Caco-2 (cell line): ENCODE measurements around the gene OAS3. TPM values are rescaled to one million over a fixed set of nuclear protein-coding genes. Genes with fewer than 3 reads are reported as not detected.

Experiments used
- BruUV-seq: library from RNA; stranded (reverse); fragments of 400-500 nt; replicated peaks from 2 replicates; lab custom pipeline; 2021; lab: Mats Ljungman, UMichigan
- CTCF ChIA-PET: fragments of 300-600 bp; sonication (Branson Sonifier 250); formaldehyde crosslinking; loops from one replicate; lab custom pipeline; 2022; ENCODE audit warnings: antibody characterized with exemption; lab: Charles Lee
- POLR2A ChIA-PET: fragments of 300-600 bp; sonication (Branson Sonifier 250); formaldehyde crosslinking; loops from one replicate; lab custom pipeline; 2022; ENCODE audit warnings: antibody characterized with exemption; lab: Charles Lee
- DNase-seq, 2 experiments: peaks; one replicate each; pipeline versions ENCODE4 v3.0.0 to v3.0.0-alpha.2; 2020 to 2022
- H3K27me3 ChIP-seq: replicated peaks from 2 replicates; pipeline ENCODE4 v1.6.0; 2011; ENCODE audit warnings: low read length; ENCODE audit not compliant: control insufficient read depth, insufficient read depth
- H3K36me3 ChIP-seq: 2 replicates; pipeline ENCODE4 v1.5.1; 2011; ENCODE audit warnings: low read length; ENCODE audit not compliant: control insufficient read depth, insufficient read depth
- H3K4me1 ChIP-seq: fragments of 250-450 bp; sonication (Bioruptor Pico); 2 replicates; pipeline ENCODE4 v1.5.1; 2020; ENCODE audit warnings: mild to moderate bottlenecking
- H3K4me3 ChIP-seq: 2 replicates; pipeline ENCODE4 v1.5.1; 2011; ENCODE audit warnings: low read depth, mild to moderate bottlenecking, control low read depth, low read length
- H3K9me3 ChIP-seq: fragments of 250-450 bp; sonication (Bioruptor Pico); 2 replicates; pipeline ENCODE4 v1.5.1; 2020; ENCODE audit warnings: mild to moderate bottlenecking, moderate library complexity
- H3K27ac Mint-ChIP-seq: one replicate; pipeline ENCODE4 v1.8.0; 2022; ENCODE audit warnings: mixed read lengths; ENCODE audit not compliant: unreplicated experiment
- H3K27me3 Mint-ChIP-seq: one replicate; pipeline ENCODE4 v1.8.0; 2022; ENCODE audit warnings: mixed read lengths; ENCODE audit not compliant: insufficient read depth, unreplicated experiment
- H3K36me3 Mint-ChIP-seq: one replicate; pipeline ENCODE4 v1.8.0; 2022; ENCODE audit warnings: mild to moderate bottlenecking, mixed read lengths; ENCODE audit not compliant: insufficient read depth, unreplicated experiment
- H3K4me1 Mint-ChIP-seq: one replicate; pipeline ENCODE4 v1.8.0; 2022; ENCODE audit warnings: low read depth, mixed read lengths; ENCODE audit not compliant: unreplicated experiment
- H3K4me3 Mint-ChIP-seq: one replicate; pipeline ENCODE4 v1.8.0; 2022; ENCODE audit warnings: mild to moderate bottlenecking, moderate library complexity, mixed read lengths; ENCODE audit not compliant: unreplicated experiment
- H3K9me3 Mint-ChIP-seq: one replicate; pipeline ENCODE4 v1.8.0; 2022; ENCODE audit warnings: mixed read lengths; ENCODE audit not compliant: unreplicated experiment
- intact Hi-C: fragments of 100-400 bp; cut with micrococcal nuclease; formaldehyde crosslinking; loops from one replicate; pipeline ENCODE4 v1.10.0; 2022; ENCODE audit not compliant: unreplicated experiment
- total RNA-seq: library from RNA; stranded (reverse); gene quantifications from 2 replicates; pipeline ENCODE4 v1.2.3, GENCODE V29; 2022
- TF ChIP-seq, protein P1 (sequence below), 2 experiments: fragments of 200-600 bp in 1 of 2; IDR thresholded peaks; 1 replicate in 1 of 2; 2 replicates in 1 of 2; pipeline versions ENCODE4 v1.5.1 to v1.8.0; 2011 to 2022; ENCODE audit warnings: antibody characterized with exemption in 1 of 2, control low read depth in 1 of 2, inconsistent platforms in 1 of 2, low read depth in 1 of 2, low read length in 1 of 2, mild to moderate bottlenecking in 1 of 2, moderate library complexity in 1 of 2; ENCODE audit not compliant: insufficient read depth in 1 of 2, severe bottlenecking in 1 of 2, unreplicated experiment in 1 of 2

The OAS3 gene
- total RNA-seq, 1 experiment from 2014 or later: 22.1 TPM

DNA sequence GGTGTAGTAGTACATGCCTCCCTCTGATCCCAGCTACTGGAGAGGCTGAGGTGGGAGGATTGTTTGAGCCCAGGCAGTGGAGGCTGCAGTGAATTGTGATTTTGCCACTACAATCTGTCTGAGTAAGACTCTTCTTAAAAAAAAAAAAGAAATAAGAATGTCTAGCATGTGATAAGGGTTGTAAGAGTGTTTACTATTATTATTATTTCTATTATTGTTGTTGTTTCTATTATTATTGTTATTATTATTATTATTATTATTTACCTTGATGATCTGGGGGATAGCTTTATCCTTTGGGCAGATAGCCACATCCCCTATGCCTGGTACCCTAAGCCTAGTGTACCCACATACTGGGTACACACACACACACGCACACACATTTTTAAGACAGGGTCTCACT lies 4.3 kb downstream of the OAS3 start:
- no peaks in the 10 kb centered on the region for H3K9me3 ChIP-seq
- H3K36me3 ChIP-seq: no peaks in the 10 kb centered on the region
- no peak overlapping the region for H3K4me3 ChIP-seq
- ChIA-PET CTCF (no interaction called here), POLR2A (no interaction called here)
- BruUV-seq: no TSS peak
- Mint-ChIP-seq H3K9me3 (no peaks in the 10 kb centered on the region), H3K36me3 (peaks cover 6% of the 10 kb centered on the region), H3K27ac (no peak overlapping the region), H3K4me3 (no peak overlapping the region), H3K4me1 (no peaks in the 10 kb centered on the region), H3K27me3 (no peaks in the 10 kb centered on the region)
- TF ChIP-seq, protein P1, sequence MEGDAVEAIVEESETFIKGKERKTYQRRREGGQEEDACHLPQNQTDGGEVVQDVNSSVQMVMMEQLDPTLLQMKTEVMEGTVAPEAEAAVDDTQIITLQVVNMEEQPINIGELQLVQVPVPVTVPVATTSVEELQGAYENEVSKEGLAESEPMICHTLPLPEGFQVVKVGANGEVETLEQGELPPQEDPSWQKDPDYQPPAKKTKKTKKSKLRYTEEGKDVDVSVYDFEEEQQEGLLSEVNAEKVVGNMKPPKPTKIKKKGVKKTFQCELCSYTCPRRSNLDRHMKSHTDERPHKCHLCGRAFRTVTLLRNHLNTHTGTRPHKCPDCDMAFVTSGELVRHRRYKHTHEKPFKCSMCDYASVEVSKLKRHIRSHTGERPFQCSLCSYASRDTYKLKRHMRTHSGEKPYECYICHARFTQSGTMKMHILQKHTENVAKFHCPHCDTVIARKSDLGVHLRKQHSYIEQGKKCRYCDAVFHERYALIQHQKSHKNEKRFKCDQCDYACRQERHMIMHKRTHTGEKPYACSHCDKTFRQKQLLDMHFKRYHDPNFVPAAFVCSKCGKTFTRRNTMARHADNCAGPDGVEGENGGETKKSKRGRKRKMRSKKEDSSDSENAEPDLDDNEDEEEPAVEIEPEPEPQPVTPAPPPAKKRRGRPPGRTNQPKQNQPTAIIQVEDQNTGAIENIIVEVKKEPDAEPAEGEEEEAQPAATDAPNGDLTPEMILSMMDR (IDR thresholded peaks at IDR 0.05; ENCODE audit: insufficient read depth in 1 of 2, low read depth in 1 of 2, low read length in 1 of 2, severe bottlenecking in 1 of 2, unreplicated experiment in 1 of 2): no peak
- DNase-seq: no peak
- H3K4me1 ChIP-seq: no peaks in the 10 kb centered on the region
- intact Hi-C loops: no loop called here
- H3K27me3 ChIP-seq: no peaks in the 10 kb centered on the region

DNA sequence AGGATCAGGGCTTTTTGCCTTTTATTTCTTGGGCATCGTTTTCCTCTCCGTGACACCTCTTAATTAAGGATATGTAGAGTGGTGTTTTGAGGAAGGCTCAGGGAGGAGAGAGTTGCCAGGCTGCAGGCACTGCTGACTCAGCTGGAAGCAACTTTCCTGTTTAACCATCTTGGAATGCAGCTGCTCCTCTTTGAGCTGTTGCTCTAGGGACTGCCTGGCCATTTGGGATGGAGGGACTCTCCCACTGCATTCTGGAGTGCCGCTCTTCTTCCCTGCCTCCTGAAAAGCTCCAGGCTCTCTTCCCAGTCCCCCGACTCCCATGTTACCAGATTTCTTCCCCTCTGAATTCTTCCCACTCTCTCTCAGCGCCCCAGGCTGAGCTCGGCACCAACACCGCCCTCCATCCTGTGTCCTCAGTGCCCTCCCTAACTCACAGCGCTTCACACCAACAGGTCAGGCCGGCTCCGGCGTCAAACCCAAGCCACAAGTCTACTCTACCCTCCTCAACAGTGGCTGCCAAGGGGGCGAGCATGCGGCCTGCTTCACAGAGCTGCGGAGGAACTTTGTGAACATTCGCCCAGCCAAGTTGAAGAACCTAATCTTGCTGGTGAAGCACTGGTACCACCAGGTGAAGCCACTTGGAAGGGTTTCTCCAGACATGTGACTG lies 5.9 kb downstream of the OAS3 start:
- Histone ChIP-seq H3K36me3 (no peaks in the 10 kb centered on the region), H3K27me3 (no peaks in the 10 kb centered on the region), H3K4me1 (no peaks in the 10 kb centered on the region), H3K9me3 (no peaks in the 10 kb centered on the region), H3K4me3 (no peak overlapping the region)
- no peak overlapping the region for H3K4me3 Mint-ChIP-seq
- CTCF ChIA-PET: no interaction called here
- TF ChIP-seq, protein P1 (IDR thresholded peaks at IDR 0.05; ENCODE audit: insufficient read depth in 1 of 2, low read depth in 1 of 2, low read length in 1 of 2, severe bottlenecking in 1 of 2, unreplicated experiment in 1 of 2): no peak
- H3K27me3 Mint-ChIP-seq: no peaks in the 10 kb centered on the region
- POLR2A ChIA-PET: no interaction called here
- intact Hi-C loops: no loop called here
- H3K36me3 Mint-ChIP-seq: no peaks in the 10 kb centered on the region
- no peaks in the 10 kb centered on the region for H3K4me1 Mint-ChIP-seq
- H3K9me3 Mint-ChIP-seq: no peaks in the 10 kb centered on the region
- H3K27ac Mint-ChIP-seq: no peak overlapping the region
- no TSS peak for BruUV-seq
- no peak for DNase-seq

DNA sequence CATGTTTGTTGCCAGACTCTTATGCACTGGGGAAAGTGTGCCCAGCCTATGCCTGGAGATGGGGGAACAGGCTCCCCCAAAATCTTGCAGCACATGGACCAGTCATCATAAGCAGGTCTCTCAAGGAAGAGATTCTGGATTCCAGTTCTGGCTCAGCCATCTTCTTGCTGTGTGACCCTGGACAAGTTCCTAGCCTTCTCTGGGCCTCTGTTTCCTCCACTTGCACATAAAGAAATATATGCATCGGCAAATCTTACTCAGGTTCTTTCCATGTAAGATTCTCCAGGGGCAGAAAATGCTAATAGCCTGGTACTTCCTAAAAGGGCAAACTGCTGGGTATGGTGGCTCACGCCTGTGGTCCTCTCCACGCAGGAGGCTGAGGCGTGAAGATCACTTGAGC lies 7.2 kb downstream of the OAS3 start:
- no peaks in the 10 kb centered on the region for H3K27me3 Mint-ChIP-seq

More for the DNA sequence above, 7.2 kb downstream of the OAS3 start:
- H3K36me3 Mint-ChIP-seq: no peaks in the 10 kb centered on the region
- Histone ChIP-seq H3K27me3 (no peaks in the 10 kb centered on the region), H3K4me3 (no peak overlapping the region), H3K36me3 (no peaks in the 10 kb centered on the region), H3K9me3 (no peaks in the 10 kb centered on the region), H3K4me1 (no peaks in the 10 kb centered on the region)
- ChIA-PET CTCF (no interaction called here), POLR2A (no interaction called here)
- no peak for DNase-seq
- no peaks in the 10 kb centered on the region for H3K4me1 Mint-ChIP-seq
- H3K27ac Mint-ChIP-seq: no peak overlapping the region
- TF ChIP-seq, protein P1 (IDR thresholded peaks at IDR 0.05; ENCODE audit: insufficient read depth in 1 of 2, low read depth in 1 of 2, low read length in 1 of 2, severe bottlenecking in 1 of 2, unreplicated experiment in 1 of 2): no peak
- intact Hi-C loops: no loop called here
- BruUV-seq: no TSS peak
- no peak overlapping the region for H3K4me3 Mint-ChIP-seq
- H3K9me3 Mint-ChIP-seq: no peaks in the 10 kb centered on the region
